PFSK-1 (cell line): ENCODE results near the gene PER1.

Experiments used
- FOXP2 ChIP-seq: optimal IDR thresholded peaks from 2 replicates; pipeline ENCODE3; 2011; ENCODE audit warnings: borderline replicate concordance, control low read depth, inconsistent platforms; ENCODE audit not compliant: insufficient read depth; ENCODE audit errors: extremely low read length, extremely low read depth
- POLR2AphosphoS5 ChIP-seq: IDR thresholded peaks from 2 replicates; pipeline ENCODE4 v1.6.1; 2012; ENCODE audit warnings: low read depth, mild to moderate bottlenecking, control low read depth, low read length, moderate library complexity
- REST ChIP-seq, 2 experiments: IDR thresholded peaks; 2 replicates each; pipeline versions ENCODE4 v1.6.1 to v1.8.0; 2011 to 2012; ENCODE audit warnings: low read depth in 2 of 2, low read length in 2 of 2, control low read depth in 1 of 2, inconsistent platforms in 1 of 2, mild to moderate bottlenecking in 1 of 2, moderate library complexity in 1 of 2; ENCODE audit not compliant: insufficient read depth in 1 of 2
- SIN3A ChIP-seq: IDR thresholded peaks from 2 replicates; pipeline ENCODE4 v1.6.1; 2012; ENCODE audit warnings: mild to moderate bottlenecking, low read length, moderate library complexity, borderline replicate concordance; ENCODE audit not compliant: insufficient read depth
- TAF1 ChIP-seq: IDR thresholded peaks from 2 replicates; pipeline ENCODE4 v1.6.1; 2012; ENCODE audit warnings: low read length, control low read depth, borderline replicate concordance; ENCODE audit not compliant: insufficient read depth

Gene PER1

GRCh38 chr17:8153957-8154607 lies 1.9 kb upstream of the PER1 start:
- TF ChIP-seq POLR2AphosphoS5 (peak; percentile 68; the same call in 1 of the 2 replicates), REST (IDR thresholded peaks at IDR 0.05; ENCODE audit: insufficient read depth in 1 of 2, low read depth in 2 of 2, low read length in 2 of 2) (no peak), TAF1 (0 out of 2 replicates have a peak, but pooled peaks have one; percentile 40), SIN3A (peak; percentile 72; the same call in 1 of the 2 replicates), FOXP2 (no peak)

GRCh38 chr17:8153525-8153956 lies 1.3 kb upstream of the PER1 start:
- TF ChIP-seq FOXP2: no peak
- TF ChIP-seq REST (IDR thresholded peaks at IDR 0.05; ENCODE audit: insufficient read depth in 1 of 2, low read depth in 2 of 2, low read length in 2 of 2): no peak
- TF ChIP-seq POLR2AphosphoS5: no peak
- peak; percentile 58; the same call in 1 of the 2 replicates for TF ChIP-seq SIN3A
- peak; percentile 54; the same call in 1 of the 2 replicates for TF ChIP-seq TAF1

- TF ChIP-seq REST (IDR thresholded peaks at IDR 0.05; ENCODE audit: insufficient read depth in 1 of 2, low read depth in 2 of 2, low read length in 2 of 2) (no peak), FOXP2 (no peak), SIN3A (no peak), TAF1 (no peak), POLR2AphosphoS5 (no peak)
Measured at GRCh38 chr17:8153031-8153451, 837 bp upstream of the PER1 start.

- TF ChIP-seq SIN3A: no peak; the same call in 1 of the 2 replicates
- TF ChIP-seq TAF1: no peak
- TF ChIP-seq POLR2AphosphoS5: no peak
- no peak for TF ChIP-seq FOXP2
- TF ChIP-seq REST (IDR thresholded peaks at IDR 0.05; ENCODE audit: insufficient read depth in 1 of 2, low read depth in 2 of 2, low read length in 2 of 2): no peak
Measured at GRCh38 chr17:8151641-8152111, 528 bp downstream of the PER1 start.

GRCh38 chr17:8151120-8151640 lies 1.0 kb downstream of the PER1 start:
- no peak for TF ChIP-seq FOXP2
- TF ChIP-seq POLR2AphosphoS5: no peak
- TF ChIP-seq TAF1: no peak
- peak in 1 of 2 experiments; percentile 38; a peak in 1 of 4 replicates for TF ChIP-seq REST (IDR thresholded peaks at IDR 0.05; ENCODE audit: insufficient read depth in 1 of 2, low read depth in 2 of 2, low read length in 2 of 2)
- peak; percentile 98 for TF ChIP-seq SIN3A
